Measurements from ENCODE around the gene GLS.

DNA sequence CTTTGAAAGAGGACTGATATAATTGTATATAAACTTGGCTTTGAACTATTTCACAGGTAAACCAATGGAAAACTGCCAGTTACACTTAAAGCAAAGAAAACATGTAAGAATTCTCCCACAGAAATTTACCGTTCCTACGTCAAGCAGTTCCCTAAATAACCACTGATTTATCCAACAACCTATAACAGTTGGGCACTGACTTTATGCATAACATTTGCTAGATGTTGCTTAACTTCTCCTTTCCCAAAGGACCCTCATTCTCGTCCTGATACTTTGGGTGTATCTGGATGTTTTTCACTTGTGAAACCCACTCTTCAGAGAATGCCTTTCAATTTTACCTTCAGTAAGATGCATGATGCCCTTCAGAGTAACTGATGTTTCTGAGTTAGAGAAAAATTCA, 89.5 kb downstream of the GLS start:
- no peak; the same call in 1 of the 2 replicates for TF ChIP-seq POLR2A (IDR thresholded peaks at IDR 0.05; ENCODE audit: low read depth, low read length)
- no peak; the same call in 1 of the 2 replicates for TF ChIP-seq POLR2AphosphoS5 (IDR thresholded peaks at IDR 0.05; ENCODE audit: low read depth, low read length)
- TF ChIP-seq TAF1 (IDR thresholded peaks at IDR 0.05; ENCODE audit: borderline replicate concordance, low read depth, low read length), result no peak
